Measurements from ENCODE around the gene CHRNA9. TPM values are rescaled to one million over a fixed set of nuclear protein-coding genes. Genes with fewer than 3 reads are reported as not detected.

CHRNA9 gene
- total RNA-seq, 5 donors from 2014 or later (not counting 1 experiment from before 2014, with no cell fraction given): 0.10 to 0.23 (median 0.15) TPM; not detected in 2

- Histone ChIP-seq H3K36me3 (ENCODE audit: control insufficient read depth in 2 of 2, extremely low read depth in 1 of 2, insufficient read depth in 1 of 2, low read length in 1 of 2) (no peaks in the 10 kb centered on the region), H3K4me1 (ENCODE audit: control insufficient read depth in 1 of 2, extremely low read depth in 1 of 2, insufficient read depth in 2 of 2, low read length in 2 of 2) (no peaks in the 10 kb centered on the region), H3K9me3 (no peaks in the 10 kb centered on the region), H3K27me3 (replicated peaks in 1 of 2; ENCODE audit: control insufficient read depth in 2 of 2, extremely low read depth in 1 of 2, insufficient read depth in 2 of 2, low read length in 1 of 2) (peaks cover 0 to 10% of the 10 kb centered on the region in 2 experiments), H3K4me3 (ENCODE audit: control insufficient read depth in 1 of 2, extremely low read depth in 1 of 2, low read length in 1 of 2) (no peak overlapping the region), H3K27ac (ENCODE audit: low read length) (no peak overlapping the region)
- H3K9me3 Mint-ChIP-seq: no peaks in the 10 kb centered on the region
- ChIA-PET POLR2A (no interaction called here), CTCF (no interaction called here)
- H3K36me3 Mint-ChIP-seq: no peaks in the 10 kb centered on the region
- H3K4me3 Mint-ChIP-seq: no peak overlapping the region
- WGBS (ENCODE audit: insufficient coverage): 91% methylated on average over 10 of the region's 10 CpGs
- H3K4me1 Mint-ChIP-seq: no peaks in the 10 kb centered on the region
- DNase-seq (no peak), ATAC-seq (replicated peaks in 1 of 4) (no peak)
- no peak overlapping the region for H3K27ac Mint-ChIP-seq
- no peaks in the 10 kb centered on the region for H3K27me3 Mint-ChIP-seq
Measured at GRCh38 chr4:40375095-40375494, 40.0 kb downstream of the CHRNA9 start.

- no peaks in the 10 kb centered on the region for H3K4me1 ChIP-seq (ENCODE audit: control insufficient read depth in 1 of 2, extremely low read depth in 1 of 2, insufficient read depth in 2 of 2, low read length in 2 of 2)
- Mint-ChIP-seq H3K27ac (no peak overlapping the region), H3K4me1 (no peaks in the 10 kb centered on the region), H3K27me3 (no peaks in the 10 kb centered on the region), H3K36me3 (no peaks in the 10 kb centered on the region), H3K9me3 (no peaks in the 10 kb centered on the region), H3K4me3 (no peak overlapping the region)
- 90% methylated on average over 2 of the region's 2 CpGs for WGBS (ENCODE audit: insufficient coverage)
- H3K36me3 ChIP-seq (ENCODE audit: control insufficient read depth in 2 of 2, extremely low read depth in 1 of 2, insufficient read depth in 1 of 2, low read length in 1 of 2): no peaks in the 10 kb centered on the region
- POLR2A ChIA-PET: no interaction called here
- ATAC-seq (replicated peaks in 1 of 4) (no peak), DNase-seq (no peak)
- H3K9me3 ChIP-seq: no peaks in the 10 kb centered on the region
- CTCF ChIA-PET: no interaction called here
- no peak overlapping the region for H3K27ac ChIP-seq (ENCODE audit: low read length)
- H3K4me3 ChIP-seq (ENCODE audit: control insufficient read depth in 1 of 2, extremely low read depth in 1 of 2, low read length in 1 of 2): no peak overlapping the region
- H3K27me3 ChIP-seq (replicated peaks in 1 of 2; ENCODE audit: control insufficient read depth in 2 of 2, extremely low read depth in 1 of 2, insufficient read depth in 2 of 2, low read length in 1 of 2): peaks cover 0 to 10% of the 10 kb centered on the region in 2 experiments
Measured at GRCh38 chr4:40375620-40376019, 40.5 kb downstream of the CHRNA9 start.

- H3K36me3 Mint-ChIP-seq: no peaks in the 10 kb centered on the region
Measured at GRCh38 chr4:40377512-40378365, 42.6 kb downstream of the CHRNA9 start.

GRCh38 chr4:40378619-40379018 is 43.5 kb downstream of the CHRNA9 start:
- Mint-ChIP-seq H3K4me3 (no peak overlapping the region), H3K27me3 (no peaks in the 10 kb centered on the region), H3K4me1 (no peaks in the 10 kb centered on the region), H3K9me3 (no peaks in the 10 kb centered on the region), H3K36me3 (no peaks in the 10 kb centered on the region), H3K27ac (no peak overlapping the region)
- no peak overlapping the region for H3K4me3 ChIP-seq (ENCODE audit: control insufficient read depth in 1 of 2, extremely low read depth in 1 of 2, low read length in 1 of 2)
- ChIA-PET POLR2A (no interaction called here), CTCF (no interaction called here)
- ATAC-seq (replicated peaks in 1 of 4) (no peak), DNase-seq (no peak)
- WGBS (ENCODE audit: insufficient coverage): 70% methylated on average over 2 of the region's 2 CpGs
- no peaks in the 10 kb centered on the region for H3K9me3 ChIP-seq
- H3K4me1 ChIP-seq (ENCODE audit: control insufficient read depth in 1 of 2, extremely low read depth in 1 of 2, insufficient read depth in 2 of 2, low read length in 2 of 2): no peaks in the 10 kb centered on the region
- H3K27me3 ChIP-seq (replicated peaks in 1 of 2; ENCODE audit: control insufficient read depth in 2 of 2, extremely low read depth in 1 of 2, insufficient read depth in 2 of 2, low read length in 1 of 2): peaks cover 0 to 10% of the 10 kb centered on the region in 2 experiments
- no peaks in the 10 kb centered on the region for H3K36me3 ChIP-seq (ENCODE audit: control insufficient read depth in 2 of 2, extremely low read depth in 1 of 2, insufficient read depth in 1 of 2, low read length in 1 of 2)
- no peak overlapping the region for H3K27ac ChIP-seq (ENCODE audit: low read length)

More at GRCh38 chr4:40377512-40378365, 42.6 kb downstream of the CHRNA9 start:
- H3K27me3 Mint-ChIP-seq: no peaks in the 10 kb centered on the region
- DNase-seq (no peak), ATAC-seq (replicated peaks in 1 of 4) (no peak)
- no peak overlapping the region for H3K4me3 ChIP-seq (ENCODE audit: control insufficient read depth in 1 of 2, extremely low read depth in 1 of 2, low read length in 1 of 2)
- H3K9me3 ChIP-seq: no peaks in the 10 kb centered on the region
- ChIA-PET CTCF (no interaction called here), POLR2A (no interaction called here)
- H3K36me3 ChIP-seq (ENCODE audit: control insufficient read depth in 2 of 2, extremely low read depth in 1 of 2, insufficient read depth in 1 of 2, low read length in 1 of 2): no peaks in the 10 kb centered on the region
- H3K4me1 Mint-ChIP-seq: no peaks in the 10 kb centered on the region
- no peaks in the 10 kb centered on the region for H3K4me1 ChIP-seq (ENCODE audit: control insufficient read depth in 1 of 2, extremely low read depth in 1 of 2, insufficient read depth in 2 of 2, low read length in 2 of 2)
- H3K27ac ChIP-seq (ENCODE audit: low read length): no peak overlapping the region
- H3K4me3 Mint-ChIP-seq: no peak overlapping the region
- H3K27me3 ChIP-seq (replicated peaks in 1 of 2; ENCODE audit: control insufficient read depth in 2 of 2, extremely low read depth in 1 of 2, insufficient read depth in 2 of 2, low read length in 1 of 2): peaks cover 0 to 10% of the 10 kb centered on the region in 2 experiments
- no peaks in the 10 kb centered on the region for H3K9me3 Mint-ChIP-seq
- H3K27ac Mint-ChIP-seq: no peak overlapping the region
- WGBS (ENCODE audit: insufficient coverage): 84% methylated on average over 3 of the region's 7 CpGs

- WGBS (ENCODE audit: insufficient coverage): 63% methylated on average over 1 of the region's 3 CpGs
- Histone ChIP-seq H3K9me3 (no peaks in the 10 kb centered on the region), H3K4me3 (ENCODE audit: control insufficient read depth in 1 of 2, extremely low read depth in 1 of 2, low read length in 1 of 2) (no peak overlapping the region), H3K4me1 (ENCODE audit: control insufficient read depth in 1 of 2, extremely low read depth in 1 of 2, insufficient read depth in 2 of 2, low read length in 2 of 2) (no peaks in the 10 kb centered on the region), H3K36me3 (ENCODE audit: control insufficient read depth in 2 of 2, extremely low read depth in 1 of 2, insufficient read depth in 1 of 2, low read length in 1 of 2) (no peaks in the 10 kb centered on the region), H3K27ac (ENCODE audit: low read length) (no peak overlapping the region), H3K27me3 (replicated peaks in 1 of 2; ENCODE audit: control insufficient read depth in 2 of 2, extremely low read depth in 1 of 2, insufficient read depth in 2 of 2, low read length in 1 of 2) (peaks cover 0 to 10% of the 10 kb centered on the region in 2 experiments)
- Mint-ChIP-seq H3K36me3 (no peaks in the 10 kb centered on the region), H3K27me3 (no peaks in the 10 kb centered on the region), H3K9me3 (no peaks in the 10 kb centered on the region), H3K27ac (no peak overlapping the region), H3K4me3 (no peak overlapping the region), H3K4me1 (no peaks in the 10 kb centered on the region)
- CTCF ChIA-PET: no interaction called here
- DNase-seq (no peak), ATAC-seq (replicated peaks in 1 of 4) (no peak)
- POLR2A ChIA-PET: no interaction called here
Measured at GRCh38 chr4:40379248-40379647, 44.1 kb downstream of the CHRNA9 start.

GRCh38 chr4:40380647-40381046 is 45.5 kb downstream of the CHRNA9 start:
- no peak for DNase-seq
- Histone ChIP-seq H3K27me3 (replicated peaks in 1 of 2; ENCODE audit: control insufficient read depth in 2 of 2, extremely low read depth in 1 of 2, insufficient read depth in 2 of 2, low read length in 1 of 2) (peaks cover 0 to 10% of the 10 kb centered on the region in 2 experiments), H3K36me3 (ENCODE audit: control insufficient read depth in 2 of 2, extremely low read depth in 1 of 2, insufficient read depth in 1 of 2, low read length in 1 of 2) (no peaks in the 10 kb centered on the region), H3K4me3 (ENCODE audit: control insufficient read depth in 1 of 2, extremely low read depth in 1 of 2, low read length in 1 of 2) (no peak overlapping the region), H3K27ac (ENCODE audit: low read length) (no peak overlapping the region), H3K9me3 (no peaks in the 10 kb centered on the region), H3K4me1 (ENCODE audit: control insufficient read depth in 1 of 2, extremely low read depth in 1 of 2, insufficient read depth in 2 of 2, low read length in 2 of 2) (no peaks in the 10 kb centered on the region)
- Mint-ChIP-seq H3K27me3 (no peaks in the 10 kb centered on the region), H3K27ac (no peak overlapping the region), H3K4me3 (no peak overlapping the region), H3K4me1 (peaks cover 0 to 3% (median 0%) of the 10 kb centered on the region in 3 donors), H3K36me3 (no peaks in the 10 kb centered on the region), H3K9me3 (no peaks in the 10 kb centered on the region)
- 86% methylated on average over 3 of the region's 5 CpGs for WGBS (ENCODE audit: insufficient coverage)
- ChIA-PET CTCF (interaction anchor here in 1 of 2 donors (0.5 kb wide), 1 partner anchor 573 kb away, joined by 3 read pairs; no protein-coding TSS in a partner anchor), POLR2A (no interaction called here)
- ATAC-seq (replicated peaks in 1 of 4): no peak
